HG03139 (cell line): ENCODE results near the gene PRCD.
"Not testable (repeated sequence)": the region's sequence is repeated elsewhere in the genome, so short reads cannot be mapped to it uniquely, and the experiment has no call there.

Experiments
- ATAC-seq: cut with Tn5 transposase; IDR thresholded peaks from one replicate; pipeline ENCODE4 v1.9.1; 2021; ENCODE audit not compliant: unreplicated experiment

Gene PRCD

GRCh38 chr17:76502341-76503211 is 37.3 kb upstream of the PRCD start:
- ATAC-seq, result no peak

- ATAC-seq, result no peak
Measured at GRCh38 chr17:76504117-76504516, 35.7 kb upstream of the PRCD start.

- no peak for ATAC-seq
Measured at GRCh38 chr17:76506408-76507345, 33.2 kb upstream of the PRCD start.

GRCh38 chr17:76508472-76509063 is 31.3 kb upstream of the PRCD start:
- ATAC-seq, result not testable (repeated sequence)

DNA sequence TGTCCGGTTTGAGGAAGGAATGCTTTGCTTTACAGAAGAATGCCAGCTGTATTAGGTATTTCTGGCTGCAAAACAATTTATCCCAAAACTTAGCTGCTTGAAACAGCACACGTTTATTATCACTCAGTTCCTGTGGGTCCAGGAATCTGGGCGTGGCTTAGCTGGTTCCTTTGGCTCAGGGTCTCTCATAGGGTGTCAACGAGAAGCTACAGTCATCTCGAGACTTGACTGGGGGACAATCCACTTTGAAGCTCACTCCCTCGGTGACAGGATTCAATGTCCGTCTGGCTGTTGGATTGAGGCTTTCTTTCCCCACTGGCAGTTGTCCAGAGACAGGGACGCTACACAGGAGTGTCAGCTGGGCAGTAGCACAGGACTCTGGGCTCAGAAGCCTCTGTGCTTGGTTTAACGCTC is 29.0 kb upstream of the PRCD start:
- ATAC-seq, result no peak

DNA sequence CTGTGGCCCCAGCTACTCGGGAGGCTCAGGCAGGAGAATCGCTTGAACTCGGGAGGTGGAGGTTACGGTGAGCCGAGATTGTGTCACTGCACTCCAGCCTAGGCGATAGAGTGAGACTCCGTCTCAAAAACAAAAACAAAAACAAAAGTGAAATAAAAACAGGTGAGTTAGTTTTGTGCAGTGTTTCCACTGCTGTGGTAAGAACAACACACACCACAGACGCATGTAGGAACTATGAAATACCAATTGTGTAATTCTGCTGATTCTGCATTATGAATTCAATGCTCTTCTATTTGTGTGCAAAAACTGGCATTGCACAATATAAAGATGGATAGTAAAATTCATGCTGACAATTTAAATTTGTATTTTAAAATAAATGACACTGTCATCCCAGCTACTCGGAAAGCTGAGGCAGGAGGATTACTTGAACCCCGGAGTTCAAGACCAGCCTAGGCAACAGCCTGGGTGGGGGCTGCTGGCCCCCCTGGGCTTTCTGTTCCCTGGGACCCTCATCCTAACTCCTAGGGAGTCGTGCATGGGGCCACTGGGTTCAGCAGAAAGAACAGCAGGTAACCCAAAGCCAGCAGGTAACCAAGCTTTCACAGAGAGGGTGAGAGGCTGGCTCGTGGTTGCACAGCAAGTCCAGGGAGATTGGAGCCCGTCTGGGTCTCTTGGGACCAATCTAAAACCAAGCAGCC is 28.0 kb upstream of the PRCD start:
- no peak for ATAC-seq

DNA sequence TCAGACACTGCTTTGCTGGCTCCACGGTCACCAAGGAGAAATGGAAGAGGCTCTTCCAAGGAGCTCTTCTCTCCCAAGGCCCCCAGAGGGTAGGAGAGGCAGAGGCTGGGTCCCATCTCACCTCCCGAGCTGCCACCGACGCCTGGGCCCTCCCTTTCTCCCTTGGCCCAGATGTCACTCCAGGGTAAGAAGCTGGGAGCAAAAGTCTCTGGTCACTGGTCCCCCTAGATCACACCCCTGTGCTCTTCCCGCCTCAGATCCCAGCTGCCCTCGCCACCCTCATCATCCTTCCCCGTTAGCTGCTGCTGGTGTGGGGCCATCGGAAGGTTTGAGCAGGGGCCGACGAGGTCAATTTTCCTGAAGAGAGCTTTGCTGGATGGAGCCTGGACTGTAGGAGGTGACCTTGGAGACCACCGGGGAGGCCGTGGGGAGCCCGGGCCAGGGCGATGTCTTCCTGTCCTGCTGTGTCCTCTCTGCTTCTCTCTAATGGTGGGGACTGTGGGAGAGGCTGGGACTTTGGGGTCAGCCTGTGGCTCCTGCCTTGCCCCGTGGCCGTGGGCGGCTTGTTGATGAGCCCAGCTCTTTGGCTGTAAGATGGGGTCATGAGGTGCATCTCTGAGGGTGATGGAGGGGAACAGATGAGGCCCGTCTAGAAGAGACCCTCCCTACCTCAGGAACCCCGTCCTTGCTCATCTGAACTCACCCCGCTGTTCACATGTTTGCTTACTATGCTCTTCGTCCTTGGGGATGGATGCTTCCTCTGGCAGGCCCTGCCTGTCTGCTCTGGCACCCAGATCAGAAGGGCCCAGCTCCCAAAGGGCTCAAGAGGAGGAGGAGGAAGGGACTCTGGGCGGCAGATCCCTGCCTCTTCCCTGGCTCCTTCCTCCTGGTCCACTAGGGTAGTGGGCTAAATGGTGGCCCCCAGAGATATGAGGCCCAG is 27.2 kb upstream of the PRCD start:
- no peak for ATAC-seq

- no peak for ATAC-seq
Measured at GRCh38 chr17:76513306-76513692, 26.5 kb upstream of the PRCD start.

DNA sequence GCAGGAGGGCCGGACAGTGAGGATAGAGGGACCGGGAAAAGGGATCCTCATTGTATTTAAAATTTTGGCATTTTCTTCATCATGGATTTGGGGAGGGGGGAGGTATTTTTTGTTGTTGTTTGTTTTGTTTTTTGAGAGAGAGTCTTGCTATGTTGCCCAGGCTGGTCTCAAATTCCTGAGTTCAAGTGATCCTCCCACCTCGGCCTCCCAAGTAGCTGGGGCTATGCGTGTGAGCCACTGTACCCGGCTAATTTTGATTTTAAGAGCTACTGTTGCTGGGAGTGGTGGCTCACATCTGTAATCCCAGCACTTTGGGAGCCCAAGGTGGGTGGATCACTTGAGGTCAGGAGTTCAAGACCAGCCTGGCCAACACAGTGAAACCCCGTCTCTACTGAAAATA is 25.5 kb upstream of the PRCD start:
- ATAC-seq, result not testable (repeated sequence)

GRCh38 chr17:76515274-76515949 is 24.4 kb upstream of the PRCD start:
- peak; percentile 41 for ATAC-seq

DNA sequence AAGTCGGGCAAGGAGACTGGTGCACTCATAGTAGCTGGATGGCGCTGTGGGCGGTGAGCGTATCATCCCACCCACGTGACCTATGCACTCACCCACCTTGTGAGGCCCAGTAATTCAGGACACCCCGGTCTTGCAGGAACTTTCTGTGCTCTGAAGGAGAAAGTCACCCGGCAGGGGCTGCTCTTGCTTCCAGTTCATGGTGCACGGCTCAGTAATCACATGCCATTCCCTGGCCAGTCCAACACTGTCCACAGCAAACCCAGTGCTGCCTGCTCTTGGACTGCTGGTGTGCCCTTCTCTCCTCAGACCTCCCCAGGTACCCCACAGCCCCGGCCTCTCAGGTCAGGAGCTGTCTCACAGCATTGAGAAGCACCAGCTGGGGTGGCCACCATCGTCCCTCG is 22.2 kb upstream of the PRCD start:
- ATAC-seq, result no peak

- ATAC-seq, result no peak
Measured at GRCh38 chr17:76519048-76519966, 20.5 kb upstream of the PRCD start.

GRCh38 chr17:76521262-76521661 is 18.6 kb upstream of the PRCD start:
- ATAC-seq, result no peak

GRCh38 chr17:76521683-76522082 is 18.2 kb upstream of the PRCD start:
- not testable (repeated sequence) for ATAC-seq

GRCh38 chr17:76523084-76524037 is 16.5 kb upstream of the PRCD start:
- no peak for ATAC-seq

GRCh38 chr17:76524598-76525512 is 15.0 kb upstream of the PRCD start:
- no peak for ATAC-seq
